DMS114 treated with DMSO at 0.1 percent for 48 hours (cell line): ENCODE results near the gene GJA1.
"Not testable (repeated sequence)": the region's sequence is repeated elsewhere in the genome, so short reads cannot be mapped to it uniquely, and the experiment has no call there.

Experiments
- DNase-seq: peaks from one replicate; lab custom pipeline; 2025; ENCODE audit not compliant: unreplicated experiment; lab: John Stamatoyannopoulos, UW

GJA1 gene

DNA sequence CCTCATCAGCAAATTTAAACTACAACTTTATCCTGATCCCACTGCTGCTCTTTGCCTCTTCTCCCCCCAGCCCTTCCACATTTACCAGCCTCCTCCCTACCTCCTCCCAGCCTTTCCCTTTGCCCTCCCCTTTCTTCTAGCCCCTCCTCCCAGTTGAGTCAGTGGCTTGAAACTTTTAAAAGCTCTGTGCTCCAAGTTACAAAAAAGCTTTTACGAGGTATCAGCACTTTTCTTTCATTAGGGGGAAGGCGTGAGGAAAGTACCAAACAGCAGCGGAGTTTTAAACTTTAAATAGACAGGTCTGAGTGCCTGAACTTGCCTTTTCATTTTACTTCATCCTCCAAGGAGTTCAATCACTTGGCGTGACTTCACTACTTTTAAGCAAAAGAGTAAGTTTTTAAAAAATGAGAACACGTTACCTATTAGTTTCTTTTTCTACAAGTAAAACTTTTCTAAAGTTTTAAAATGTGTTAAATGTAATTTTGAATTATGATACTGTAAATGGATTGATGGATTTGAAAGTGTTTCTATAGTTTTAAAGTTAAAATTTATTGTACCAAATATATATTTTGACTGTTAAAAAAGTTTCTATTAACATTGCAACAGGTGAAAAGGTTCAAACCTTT is at the start of gene GJA1:
GJA1 (plus strand) TSS at position 203 of the 626 bp plus-strand sequence. CDS start 11,202 bp downstream, outside the sequence.
- DNase-seq = peak; percentile 93

GRCh38 chr6:121386551-121386950 is 48.9 kb upstream of the GJA1 start:
- DNase-seq = not testable (repeated sequence)

DNA sequence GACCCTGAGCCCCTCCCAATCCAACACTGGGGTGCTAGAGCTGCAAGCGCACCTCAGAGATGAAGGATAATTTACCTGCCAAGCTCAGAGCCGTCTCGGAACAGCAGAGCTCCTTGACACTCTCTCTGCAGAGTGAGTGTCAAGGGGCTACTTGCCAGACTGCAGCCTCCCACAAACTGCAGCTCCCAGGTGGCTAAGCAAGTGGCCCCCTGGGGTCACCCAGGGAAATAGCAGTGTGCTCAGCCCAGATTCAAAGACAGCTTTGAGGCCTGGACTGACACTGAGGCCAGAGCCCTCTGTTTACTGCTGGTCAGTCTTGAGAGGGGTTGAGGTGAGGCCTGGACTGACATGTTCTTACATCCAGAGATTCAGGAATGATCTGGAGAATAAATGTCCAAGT is 46.0 kb upstream of the GJA1 start:
- DNase-seq = no peak

GRCh38 chr6:121393731-121394505 is 41.5 kb upstream of the GJA1 start:
- no peak for DNase-seq

- DNase-seq = no peak
Measured at GRCh38 chr6:121395736-121396135, 39.7 kb upstream of the GJA1 start.

GRCh38 chr6:121397188-121397587 is 38.3 kb upstream of the GJA1 start:
- DNase-seq = not testable (repeated sequence)

- DNase-seq = no peak
Measured at GRCh38 chr6:121398127-121398526, 37.3 kb upstream of the GJA1 start.

- DNase-seq = no peak
Measured at GRCh38 chr6:121399966-121400365, 35.5 kb upstream of the GJA1 start.

- no peak for DNase-seq
Measured at GRCh38 chr6:121403964-121404363, 31.5 kb upstream of the GJA1 start.

- no peak for DNase-seq
Measured at GRCh38 chr6:121405306-121405705, 30.1 kb upstream of the GJA1 start.

DNA sequence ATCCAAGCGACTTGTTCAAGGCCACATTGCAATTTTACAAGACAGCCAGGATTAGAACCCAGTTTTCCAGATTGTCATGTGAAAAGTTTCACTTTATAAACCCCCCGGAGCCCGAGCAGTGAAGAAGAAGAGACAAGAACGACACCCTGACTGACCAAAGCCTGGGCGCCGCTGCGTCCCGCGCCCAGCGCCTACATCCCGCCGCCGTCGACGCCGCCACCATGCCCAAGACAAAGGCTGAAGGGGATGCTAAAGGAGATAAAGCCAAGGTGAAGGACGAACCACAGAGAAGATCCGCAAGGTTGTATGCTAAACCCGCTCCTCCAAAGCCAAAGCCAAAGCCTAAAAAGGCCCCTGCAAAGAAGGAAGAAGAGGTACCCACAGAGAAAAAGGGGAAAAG is 27.1 kb upstream of the GJA1 start:
- no peak for DNase-seq

DNA sequence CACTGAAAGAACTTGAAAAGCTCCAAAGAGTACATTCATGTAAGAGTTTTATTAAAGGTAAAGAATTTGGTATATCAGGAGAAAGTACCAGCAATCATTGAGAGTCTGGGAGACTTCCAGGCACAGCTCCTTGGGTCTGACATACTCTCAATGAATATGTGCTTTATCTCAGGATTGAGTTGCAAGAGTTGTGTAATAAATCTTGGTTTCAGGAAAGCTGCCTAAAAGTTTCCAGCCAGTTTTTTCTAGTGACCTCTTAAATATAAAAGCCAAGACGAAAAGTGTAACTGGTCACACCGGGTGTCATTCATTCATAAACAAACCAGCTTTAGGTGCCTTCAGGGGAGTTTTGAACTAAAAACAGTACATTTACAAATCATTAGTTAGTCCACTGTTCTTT is 21.6 kb upstream of the GJA1 start:
- no peak for DNase-seq

DNA sequence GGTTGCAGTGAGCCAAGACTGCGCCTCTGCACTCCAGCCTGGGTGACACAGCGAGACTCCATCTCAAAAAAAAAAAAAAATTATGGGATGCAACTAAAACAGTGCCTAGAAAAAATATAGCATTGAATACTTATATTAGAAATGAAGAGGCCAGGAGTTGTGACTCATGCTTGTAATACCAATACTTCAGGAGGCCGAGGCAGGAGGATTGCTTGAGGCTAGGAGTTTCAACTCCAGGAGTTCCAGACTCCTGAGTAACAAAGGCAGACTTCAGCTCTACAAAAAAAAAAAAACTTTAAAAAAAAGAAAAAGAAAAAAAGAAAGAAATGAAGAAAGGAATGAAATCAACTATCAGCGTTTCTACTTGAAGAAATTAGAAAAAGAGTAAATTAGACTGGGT is 17.1 kb upstream of the GJA1 start:
- DNase-seq = no peak

- DNase-seq = no peak
Measured at GRCh38 chr6:121426686-121427085, 8.8 kb upstream of the GJA1 start.

- no peak for DNase-seq
Measured at GRCh38 chr6:121428872-121429756, 6.3 kb upstream of the GJA1 start.

DNA sequence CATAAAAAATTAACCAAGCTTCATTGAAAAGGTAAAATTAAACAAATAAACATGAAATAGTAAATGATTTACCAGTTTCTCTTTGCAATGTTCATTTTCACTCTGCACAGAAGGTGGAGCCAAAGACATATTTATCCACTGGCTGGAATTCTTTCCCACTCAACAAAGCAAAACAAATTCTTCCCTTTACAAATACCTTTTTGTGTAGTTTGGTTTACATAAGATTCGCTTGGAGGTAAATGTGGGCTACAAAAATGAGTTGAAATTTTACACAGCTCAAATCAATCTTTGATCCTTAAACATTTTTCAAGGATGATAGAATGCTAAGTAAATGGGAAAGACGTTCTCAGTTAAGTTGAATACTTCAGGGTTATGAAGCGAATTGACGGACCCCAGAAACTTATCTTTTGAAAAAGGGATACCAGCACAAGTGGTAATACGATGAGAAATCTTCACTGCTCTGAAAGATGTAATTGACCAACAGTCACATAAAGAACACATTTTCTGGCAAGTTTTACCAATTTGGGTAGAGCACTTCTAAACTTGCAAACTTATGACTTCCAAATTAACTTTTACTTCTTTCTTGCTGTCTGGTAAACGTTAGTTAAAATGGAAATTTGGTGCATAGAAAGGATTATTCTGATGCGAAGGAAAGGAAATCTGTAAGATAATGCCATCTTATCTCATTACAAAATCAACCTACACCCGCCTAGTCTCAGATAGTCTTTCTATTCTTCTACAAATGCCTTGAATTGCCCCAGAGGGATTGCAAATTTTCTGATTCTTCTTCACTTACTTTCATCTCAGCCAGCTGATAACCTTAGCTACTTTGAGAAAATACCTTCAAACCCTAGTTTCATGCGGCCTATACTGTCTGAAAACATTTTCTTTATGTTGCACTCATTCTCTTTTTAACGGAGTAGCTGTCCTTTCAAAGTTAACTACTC is 4.7 kb upstream of the GJA1 start:
- peak; percentile 79 for DNase-seq

DNA sequence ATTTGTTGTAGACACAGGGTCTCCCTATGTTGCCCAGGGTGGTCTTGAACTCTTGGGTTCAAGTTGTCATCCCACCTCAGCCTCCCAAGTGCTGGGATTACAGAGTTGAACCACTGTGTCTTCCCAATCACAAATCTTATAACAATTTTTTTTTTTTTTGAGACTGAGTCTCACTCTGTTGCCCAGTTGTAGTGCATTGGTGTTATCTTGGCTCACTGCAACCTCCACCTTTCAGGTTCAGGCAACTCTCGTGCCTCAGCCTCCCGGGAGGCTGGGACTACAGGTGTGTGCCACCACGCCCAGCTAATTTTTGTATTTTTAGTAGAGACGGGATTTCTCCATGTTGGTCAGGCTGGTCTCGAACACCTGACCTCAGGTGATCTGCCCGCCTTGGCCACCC is 3.7 kb upstream of the GJA1 start:
- not testable (repeated sequence) for DNase-seq

GRCh38 chr6:121434037-121434770 is 1.2 kb upstream of the GJA1 start:
- DNase-seq = peak; percentile 59

- DNase-seq = no peak
Measured at GRCh38 chr6:121436274-121436857, 920 bp downstream of the GJA1 start.
